CD1c-positive myeloid dendritic cell (primary cell): ENCODE results near the gene GFOD2.

Experiments used
- DNase-seq: peaks from one replicate; pipeline ENCODE4 v3.0.0-alpha.2; 2016; ENCODE audit errors: extremely low spot score

GFOD2 gene

DNA sequence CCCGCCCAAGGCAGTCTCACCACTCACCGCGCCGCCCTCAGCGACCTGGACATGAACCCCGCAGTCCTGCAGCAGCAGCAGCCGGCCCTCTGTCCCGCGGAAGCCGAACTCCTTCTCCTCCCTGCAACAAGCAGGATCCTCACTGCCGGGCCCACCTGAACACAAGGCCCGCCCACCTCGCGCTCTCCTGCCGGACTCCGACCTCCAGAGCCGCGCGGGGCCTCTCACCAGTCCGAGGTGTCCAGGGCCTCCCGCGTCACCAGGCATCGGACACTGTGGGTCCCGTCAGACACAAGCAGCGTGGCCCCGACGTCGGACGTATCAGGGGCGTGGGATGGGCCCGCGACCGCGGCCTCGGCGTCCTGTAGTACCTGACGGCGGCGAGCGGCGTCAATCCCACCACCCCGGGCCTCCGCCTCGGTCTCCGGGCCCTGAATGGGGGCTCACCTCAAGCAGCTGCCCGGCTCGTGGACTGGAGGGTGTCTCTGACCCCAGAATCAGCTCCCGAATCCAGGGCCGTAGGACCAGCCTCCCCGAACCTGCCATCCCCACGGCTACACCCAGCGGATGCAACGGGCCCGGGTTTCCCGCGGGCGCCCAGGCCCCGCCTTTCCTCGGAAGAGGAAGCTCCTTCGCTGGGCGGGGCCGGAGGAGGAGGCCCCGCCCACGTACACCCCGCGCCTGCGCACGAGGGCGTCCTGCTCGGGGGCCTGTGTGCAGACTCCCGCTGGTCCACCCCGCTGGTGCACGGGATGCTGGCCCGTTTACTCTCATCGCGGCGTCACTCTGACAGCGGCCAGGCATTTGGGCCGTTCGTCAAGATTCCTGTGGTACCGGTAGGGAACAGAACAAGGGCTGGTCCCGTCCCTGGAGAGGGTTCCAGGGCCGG is 59.2 kb downstream of the GFOD2 start, which contains the start of gene ACD:
ACD (minus strand) TSS at position 586 of the 889 bp plus-strand sequence; CDS start at position 546, 40 bp downstream.
- peak; percentile 99 for DNase-seq

DNA sequence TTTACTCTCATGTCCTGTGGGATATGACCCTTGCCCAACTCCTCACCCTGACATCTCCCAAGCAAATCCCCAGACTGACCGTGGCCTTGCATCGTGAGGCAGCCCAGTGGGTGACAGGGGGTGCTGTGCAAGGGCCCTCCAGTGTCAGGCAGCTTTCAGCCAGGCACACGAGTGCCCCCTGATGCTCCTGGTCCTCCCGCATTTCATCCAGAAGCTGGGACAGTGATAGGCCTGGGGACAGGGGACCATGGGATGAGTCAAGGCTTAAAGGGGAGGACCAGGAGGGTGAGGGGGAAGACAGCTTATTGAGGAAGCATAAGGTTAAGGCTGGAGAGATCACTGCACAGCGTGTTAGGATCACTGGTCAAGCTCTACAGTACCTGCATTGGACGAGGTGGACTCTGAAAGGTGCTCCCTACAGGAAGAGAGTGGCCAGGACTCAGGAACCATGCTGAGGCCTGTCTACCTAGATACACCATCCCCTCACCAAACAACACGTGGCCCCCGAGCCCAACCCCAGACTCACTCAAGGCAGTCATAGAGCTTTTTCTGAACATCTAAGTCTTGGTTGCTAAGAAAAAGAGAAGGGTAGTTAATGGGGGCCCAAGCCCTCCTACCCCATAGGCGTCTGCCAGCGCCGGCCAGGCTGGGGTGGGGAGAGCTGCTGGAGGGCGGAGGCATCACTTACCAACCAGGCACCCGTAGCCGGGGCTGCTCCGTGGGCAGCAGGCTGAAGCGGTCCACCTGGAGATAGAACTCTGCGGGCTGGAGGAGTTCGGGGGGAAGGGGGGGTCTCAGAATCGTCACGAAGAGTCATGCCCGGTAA is 60.1 kb downstream of the GFOD2 start:
- no peak for DNase-seq

DNA sequence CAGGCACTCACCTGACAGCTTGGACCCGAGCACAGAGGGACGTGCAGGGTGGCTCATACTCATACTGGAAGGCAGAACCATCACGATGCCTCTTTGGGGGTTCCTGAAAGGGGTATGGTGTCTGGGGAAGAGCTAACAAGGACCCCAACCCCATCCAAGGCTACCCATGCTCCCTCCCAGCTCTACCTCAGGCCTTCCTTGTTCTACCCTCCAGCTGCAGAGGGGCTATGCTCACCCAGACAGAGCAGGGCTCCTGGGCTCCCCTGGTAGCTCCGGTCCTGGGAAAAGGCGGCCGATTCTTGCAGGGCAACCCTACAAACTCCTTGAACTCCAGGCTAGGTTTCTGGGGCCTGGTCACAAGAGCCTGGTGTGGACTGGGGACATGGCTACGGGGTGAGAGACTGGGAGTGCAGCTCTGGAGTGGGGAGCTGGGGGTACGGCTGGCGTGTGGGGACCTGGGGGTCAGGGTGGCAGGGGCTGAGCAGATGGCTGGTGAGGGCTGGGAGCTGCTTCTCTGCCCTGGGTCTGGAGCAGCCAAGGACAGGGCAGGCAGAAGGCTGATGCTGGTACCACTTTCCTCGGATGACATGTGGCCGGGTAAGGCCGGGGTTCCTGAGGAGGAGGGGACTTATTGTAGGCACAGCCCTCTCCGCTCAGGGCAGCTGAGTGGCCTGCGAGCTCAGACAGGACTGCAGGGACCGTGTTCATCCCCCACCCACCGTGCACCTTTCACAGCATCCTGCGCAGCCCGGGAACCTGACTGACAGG is 61.2 kb downstream of the GFOD2 start:
- no peak for DNase-seq

DNA sequence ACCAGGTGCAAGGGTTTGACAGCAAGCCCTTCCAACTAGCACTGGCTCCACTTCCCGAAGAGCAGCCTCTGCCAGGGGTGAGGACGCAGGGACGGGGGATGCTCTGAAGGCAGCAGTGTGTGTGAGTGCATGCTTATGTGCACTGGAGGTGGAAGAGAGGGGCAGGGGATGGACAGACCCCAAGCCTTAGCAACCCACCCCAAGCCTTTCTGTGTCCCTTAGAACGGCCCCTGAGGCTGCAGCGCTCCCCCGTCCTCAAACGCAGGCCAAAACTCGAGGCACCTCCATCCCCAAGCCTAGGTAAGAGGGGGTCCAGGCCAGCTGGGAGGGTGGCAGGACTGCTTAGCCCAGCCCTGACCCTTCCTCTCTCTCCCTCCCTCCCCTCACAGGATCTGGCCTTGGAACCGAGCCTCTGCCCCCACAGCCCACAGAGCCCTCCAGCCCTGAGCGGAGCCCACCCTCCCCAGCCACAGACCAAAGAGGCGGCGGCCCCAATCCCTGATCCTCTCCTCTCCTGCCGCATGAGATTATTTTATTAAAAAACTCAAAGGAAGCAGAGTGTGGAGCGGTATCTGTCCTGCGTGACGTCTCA is 62.0 kb downstream of the GFOD2 start:
- DNase-seq: no peak

DNA sequence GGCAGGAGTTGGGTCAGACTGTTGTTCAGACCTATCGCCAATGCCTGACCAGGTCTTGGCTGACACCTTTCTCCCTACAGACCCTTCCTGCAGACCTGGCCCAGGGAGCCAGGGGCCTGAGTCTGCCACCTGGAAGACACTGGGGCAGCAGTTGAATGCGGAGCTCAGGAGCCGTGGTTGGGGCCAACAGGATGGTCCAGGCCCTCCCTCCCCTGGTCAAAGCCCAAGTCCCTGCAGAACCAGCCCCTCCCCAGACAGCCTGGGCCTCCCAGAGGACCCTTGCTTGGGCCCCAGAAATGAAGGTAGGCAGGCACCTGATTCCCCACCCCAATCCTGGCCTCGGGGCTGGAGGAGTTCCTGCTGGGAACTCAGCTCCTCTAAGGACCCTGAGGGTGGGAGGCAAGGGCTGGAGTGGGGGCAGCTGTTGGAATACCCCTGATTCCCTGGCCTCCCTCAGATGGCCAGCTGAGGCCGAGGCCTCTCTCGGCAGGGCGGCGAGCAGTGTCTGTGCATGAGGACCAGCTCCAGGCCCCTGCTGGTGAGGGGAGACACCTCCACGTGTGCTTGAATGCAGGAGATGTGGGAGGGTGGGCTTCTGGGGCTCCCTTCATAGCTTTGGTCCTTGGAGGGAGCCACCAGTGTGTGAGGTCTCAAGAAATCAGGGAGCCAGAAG is 62.6 kb downstream of the GFOD2 start:
- no peak for DNase-seq

DNA sequence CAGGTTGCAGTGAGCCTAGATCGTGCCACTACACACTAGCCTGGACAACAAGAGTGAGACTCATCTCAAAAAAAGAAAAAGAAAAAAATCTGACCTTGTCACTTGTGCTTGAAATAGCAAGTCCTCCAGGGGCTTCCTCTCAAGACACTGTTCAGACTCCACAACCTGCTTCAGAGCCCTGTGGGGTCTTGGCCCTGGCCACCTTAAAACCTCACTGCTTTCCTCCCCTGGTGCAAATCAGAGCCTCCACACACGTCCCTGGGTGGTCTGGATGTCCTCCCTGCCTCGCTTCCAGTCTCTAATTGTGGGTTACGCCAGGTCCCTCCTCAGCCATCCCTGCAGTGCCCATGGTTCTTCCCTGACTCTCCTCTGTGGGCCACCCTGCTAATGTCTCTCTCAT is 63.8 kb downstream of the GFOD2 start:
- no peak for DNase-seq

DNA sequence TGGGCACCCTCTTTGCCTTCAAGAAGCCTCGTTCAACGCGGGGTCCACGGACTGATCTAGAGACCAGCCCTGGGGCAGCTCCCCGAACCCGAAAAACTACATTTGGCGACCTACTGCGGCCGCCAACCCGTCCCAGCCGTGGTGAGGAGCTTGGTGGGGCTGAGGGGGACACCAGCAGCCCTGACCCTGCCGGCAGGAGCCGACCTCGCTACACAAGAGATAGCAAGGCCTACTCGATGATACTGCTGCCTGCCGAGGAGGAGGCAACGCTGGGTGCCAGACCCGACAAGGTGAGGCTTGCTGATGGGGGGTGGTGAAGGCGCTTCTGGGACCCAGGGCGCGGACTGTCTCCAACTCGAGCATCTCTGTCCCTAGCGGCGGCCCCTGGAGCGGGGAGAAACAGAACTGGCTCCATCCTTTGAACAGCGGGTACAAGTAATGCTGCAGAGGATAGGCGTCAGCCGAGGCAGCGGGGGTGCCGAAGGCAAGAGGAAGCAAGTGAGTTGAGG is 64.7 kb downstream of the GFOD2 start:
- DNase-seq: no peak

DNA sequence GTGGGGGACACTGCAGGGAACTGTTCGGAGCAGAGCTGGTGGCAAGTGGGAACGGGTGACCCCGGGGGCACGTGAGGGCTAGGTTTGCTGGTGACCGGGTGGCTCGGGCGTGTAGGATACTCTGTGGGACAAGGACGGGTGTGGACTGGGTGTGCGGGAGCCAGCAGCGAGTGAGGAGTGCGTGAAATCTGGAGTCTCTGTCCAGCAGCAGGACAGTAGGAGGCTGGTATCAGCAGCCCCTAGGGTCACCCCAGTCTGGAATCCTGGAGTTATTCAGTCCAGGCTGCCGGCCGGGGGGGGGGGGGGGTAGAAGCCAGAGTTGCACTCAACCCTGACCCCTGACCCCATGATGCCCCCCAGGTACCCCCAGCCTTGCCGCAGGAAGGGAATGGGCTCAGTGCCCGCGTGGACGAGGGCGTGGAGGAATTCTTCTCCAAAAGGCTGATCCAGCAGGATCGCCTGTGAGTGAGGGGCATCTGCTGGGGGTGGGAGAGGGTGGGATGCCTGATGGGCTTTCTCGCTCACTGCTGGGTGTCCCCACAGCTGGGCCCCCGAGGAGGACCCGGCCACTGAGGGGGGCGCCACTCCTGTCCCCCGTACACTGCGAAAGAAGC is 65.2 kb downstream of the GFOD2 start:
- no peak for DNase-seq

DNA sequence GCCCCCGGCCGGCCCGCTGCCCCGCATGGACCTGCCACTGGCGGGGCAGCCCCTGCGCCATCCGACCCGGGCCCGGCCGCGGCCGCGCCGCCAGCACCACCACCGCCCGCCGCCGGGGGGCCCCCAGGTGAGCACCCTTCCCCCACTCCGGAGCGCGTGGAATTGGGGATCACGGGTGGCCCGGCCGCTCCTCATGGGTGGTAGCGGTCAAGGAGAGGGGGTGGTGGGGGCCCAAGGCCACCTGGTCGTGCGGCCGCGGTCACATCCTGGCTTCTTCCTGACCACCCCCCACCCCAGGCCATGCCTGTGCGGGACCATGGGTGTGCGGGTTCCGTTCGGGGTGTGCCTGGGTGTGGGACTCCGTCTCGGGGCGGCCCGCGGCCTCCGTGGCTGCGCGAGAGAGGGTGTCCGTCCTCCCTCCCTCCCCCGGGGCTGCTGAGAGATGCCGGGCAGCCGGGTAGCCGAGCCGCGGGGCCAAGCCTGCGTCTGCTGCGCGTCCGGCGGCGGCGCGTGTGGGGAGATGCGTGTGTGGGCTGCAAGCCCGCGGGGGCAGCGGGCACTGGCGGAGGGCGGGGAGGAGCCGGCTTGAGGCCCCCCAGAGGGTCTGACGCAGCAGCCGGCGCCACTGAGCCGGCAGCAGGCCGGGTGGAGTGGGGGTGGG is 65.9 kb downstream of the GFOD2 start:
- no peak for DNase-seq

DNA sequence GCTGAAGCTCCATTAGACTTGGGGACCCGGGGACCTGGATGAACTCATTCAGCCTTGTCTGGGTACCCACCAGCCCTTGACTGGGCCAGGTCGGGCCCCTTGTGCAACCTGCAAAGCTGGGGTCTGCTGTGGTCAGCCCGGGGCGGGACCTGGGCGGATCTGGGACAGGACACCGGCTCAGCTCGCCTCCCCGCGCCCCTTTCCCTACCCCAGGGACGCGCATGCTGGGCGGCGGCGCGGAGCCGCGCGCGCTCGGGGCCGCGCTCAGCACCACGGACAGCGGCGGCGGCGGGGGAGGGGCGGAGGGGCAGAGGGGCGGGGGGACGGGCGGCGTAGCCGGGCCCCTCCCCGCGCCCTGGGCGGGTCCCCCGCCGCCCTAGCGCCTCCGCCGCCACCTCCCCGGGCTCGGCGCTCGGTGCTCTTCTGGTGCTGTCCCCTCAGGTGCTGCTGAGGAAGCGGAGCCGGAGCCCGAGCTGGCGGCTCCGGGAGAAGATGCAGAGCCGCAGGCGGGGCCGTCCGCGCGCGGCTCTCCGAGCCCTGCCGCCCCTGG is 66.5 kb downstream of the GFOD2 start:
- DNase-seq: peak; percentile 23

DNA sequence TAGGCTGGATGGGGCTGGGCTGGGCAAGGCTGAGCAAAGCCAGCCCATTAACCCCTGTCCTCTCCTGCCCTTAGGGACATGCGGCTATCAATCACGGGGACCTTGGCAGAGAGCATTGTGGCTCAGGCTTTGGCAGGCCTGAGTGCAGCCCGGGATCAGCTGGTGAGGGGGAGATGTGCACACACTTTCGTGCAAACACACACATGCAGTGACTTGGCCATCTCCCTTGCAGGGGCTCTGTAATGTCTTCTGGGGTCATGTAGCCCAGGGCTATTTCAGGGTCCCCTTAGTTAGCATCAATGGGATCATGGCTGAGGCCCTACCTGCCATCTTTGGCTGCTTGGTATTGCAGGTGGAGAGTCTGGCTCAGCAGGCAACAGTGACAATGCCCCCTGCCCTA is 67.3 kb downstream of the GFOD2 start:
- no peak for DNase-seq

DNA sequence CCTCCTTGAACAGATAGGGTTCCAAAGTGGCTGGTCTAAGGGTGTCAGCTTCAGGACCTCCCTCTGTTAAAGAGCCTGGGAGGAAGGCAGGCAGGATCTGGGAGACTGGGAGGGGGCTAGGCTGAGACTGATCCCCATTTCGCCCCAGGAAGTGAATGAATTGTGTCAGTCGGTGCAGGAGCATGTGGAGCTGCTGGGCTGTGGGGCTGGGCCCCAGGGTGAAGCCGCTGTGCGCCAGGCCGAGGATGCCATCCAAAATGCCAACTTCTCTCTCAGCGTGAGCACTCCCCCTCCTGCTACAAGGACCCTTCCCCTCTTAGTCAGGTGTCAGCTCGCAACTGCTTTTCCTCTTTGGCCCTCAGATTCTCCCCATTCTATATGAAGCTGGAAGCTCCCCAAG is 68.1 kb downstream of the GFOD2 start:
- no peak for DNase-seq

DNA sequence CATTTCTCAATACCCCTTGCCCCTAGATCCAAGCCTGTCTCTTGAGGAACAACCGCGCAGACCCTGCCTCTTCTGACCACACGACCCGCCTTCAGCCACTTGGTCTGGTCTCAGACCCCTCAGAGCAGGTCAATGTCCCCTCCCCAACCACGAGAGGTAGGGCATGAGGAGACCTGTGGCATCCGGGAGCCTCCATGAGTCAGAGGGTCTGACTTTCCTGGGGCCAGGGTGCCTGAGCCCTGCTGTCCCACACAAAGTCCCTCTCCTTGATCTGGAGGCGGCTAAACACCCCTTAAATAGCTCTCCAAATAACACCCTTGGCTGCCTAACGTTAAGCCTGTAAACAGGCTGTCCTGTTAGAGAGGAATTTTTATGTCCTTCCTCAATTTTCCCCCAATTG is 69.1 kb downstream of the GFOD2 start:
- DNase-seq: no peak

DNA sequence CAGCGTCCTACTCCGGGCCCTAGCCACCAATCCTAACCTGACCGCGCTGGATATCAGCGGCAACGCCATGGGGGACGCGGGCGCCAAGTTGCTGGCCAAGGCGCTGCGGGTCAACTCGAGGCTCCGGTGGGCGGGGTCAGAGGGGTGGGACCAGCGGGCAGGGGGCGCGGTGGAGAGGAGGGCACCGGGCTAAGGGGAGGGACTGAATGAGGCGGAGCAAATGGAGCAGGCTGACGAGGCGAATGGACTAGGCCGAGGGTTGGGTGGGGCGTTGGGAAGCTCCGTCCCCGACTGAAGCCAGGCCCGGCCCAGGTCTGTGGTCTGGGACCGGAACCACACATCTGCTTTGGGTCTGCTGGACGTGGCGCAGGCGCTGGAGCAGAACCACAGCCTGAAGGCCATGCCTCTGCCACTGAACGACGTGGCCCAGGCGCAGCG is 69.6 kb downstream of the GFOD2 start:
- no peak for DNase-seq

DNA sequence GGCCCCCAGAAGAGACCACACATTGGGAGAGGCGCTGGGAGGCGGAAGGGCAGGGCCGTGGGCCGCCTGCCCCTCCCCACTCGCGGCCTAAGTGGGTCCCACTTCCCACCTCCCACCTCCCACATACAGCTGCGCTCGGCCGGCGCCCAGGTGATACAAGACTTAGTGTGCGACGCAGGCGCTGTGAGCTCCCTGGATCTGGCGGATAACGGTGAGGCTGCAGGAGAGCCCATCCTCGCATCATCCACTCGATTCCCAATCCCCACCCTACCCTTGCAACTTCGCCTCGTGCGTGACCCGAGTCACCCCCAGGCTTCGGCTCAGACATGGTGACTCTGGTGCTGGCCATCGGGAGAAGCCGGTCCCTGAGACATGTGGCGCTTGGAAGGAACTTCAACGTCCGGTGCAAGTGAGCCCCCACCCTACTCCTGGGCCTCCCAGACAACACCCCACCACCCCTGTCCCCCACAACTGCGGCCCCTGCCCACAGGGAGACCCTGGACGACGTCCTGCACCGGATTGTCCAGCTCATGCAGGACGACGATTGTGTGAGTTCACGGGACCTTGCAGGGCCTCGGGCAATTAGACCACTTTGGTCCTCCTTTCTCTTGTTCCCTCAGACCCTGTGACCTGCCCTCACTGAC is 70.2 kb downstream of the GFOD2 start:
- DNase-seq: no peak

DNA sequence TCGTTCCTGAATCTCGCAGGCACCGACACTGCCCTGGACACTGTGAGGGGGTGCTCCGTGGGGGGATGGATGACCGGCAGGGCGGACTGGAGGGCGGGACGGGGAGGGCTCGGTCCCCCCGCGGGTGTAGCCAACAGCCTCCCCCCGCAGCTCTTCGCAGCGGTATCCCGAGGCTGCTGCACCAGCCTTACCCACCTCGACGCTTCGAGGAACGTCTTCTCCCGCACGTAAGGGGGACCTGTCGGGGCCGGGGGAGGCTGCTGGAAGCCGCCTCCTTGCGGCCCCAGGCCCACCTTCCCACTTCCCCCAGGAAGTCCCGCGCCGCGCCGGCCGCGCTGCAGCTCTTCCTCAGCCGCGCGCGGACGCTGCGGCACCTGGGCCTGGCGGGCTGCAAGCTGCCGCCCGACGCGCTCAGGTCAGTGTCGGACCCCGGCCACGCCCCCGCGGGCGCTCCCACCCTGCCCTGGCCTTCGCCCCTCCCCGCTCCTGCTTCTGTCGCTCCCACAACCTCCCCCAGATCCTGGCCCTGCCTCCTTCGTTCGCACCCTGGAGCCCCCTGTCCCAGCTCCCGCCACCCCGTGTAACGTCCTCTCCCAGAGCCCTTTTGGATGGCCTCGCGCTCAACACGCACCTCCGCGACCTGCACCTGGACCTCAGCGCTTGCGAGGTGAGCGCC is 70.9 kb downstream of the GFOD2 start:
- DNase-seq: no peak

DNA sequence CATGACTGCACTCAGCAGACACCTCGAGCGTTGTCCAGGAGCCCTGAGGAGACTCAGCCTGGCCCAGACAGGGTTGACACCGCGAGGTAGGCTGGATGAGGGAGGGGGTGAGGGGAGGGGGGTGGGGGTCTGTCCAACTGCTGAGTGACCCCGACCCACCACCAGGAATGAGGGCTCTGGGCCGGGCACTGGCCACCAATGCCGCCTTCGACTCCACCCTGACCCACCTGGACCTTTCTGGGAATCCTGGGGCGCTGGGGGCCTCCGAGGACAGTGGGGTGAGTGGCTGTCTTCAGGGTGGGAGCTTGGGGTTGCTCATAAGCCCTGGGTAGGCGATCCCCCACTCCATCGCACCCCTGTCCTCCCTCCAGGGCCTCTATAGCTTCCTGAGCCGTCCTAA is 71.4 kb downstream of the GFOD2 start:
- no peak for DNase-seq

DNA sequence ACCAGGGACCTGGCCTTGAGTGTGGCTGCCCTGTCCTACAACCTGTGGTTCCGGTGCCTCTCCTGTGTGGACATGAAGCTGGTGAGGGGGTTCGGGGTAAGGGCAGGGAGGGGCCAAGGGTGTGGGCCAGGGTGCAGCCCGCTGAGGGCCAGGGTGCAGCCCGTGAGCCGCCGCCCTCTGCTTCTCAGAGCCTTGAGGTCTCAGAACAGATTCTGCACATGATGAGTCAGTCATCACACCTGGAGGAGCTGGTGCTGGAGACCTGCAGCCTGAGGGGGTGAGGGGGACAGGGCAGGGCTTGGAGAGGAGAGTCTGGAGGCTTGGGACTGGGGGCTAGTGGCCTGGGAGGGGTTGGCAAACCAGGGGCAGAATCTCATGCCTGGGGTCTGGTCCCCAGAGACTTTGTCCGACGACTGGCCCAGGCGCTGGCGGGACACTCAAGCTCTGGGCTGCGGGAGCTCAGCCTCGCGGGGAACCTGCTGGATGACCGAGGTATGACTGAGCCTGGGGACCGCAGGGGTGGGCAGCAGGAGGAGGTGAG is 71.9 kb downstream of the GFOD2 start:
- no peak for DNase-seq
